GM10847 (cell line): ENCODE data around the gene ZNF646.

ENCODE experiments used
- POLR2A ChIP-seq: IDR thresholded peaks from 2 replicates; pipeline ENCODE4 v1.6.1; 2011; ENCODE audit not compliant: insufficient read length; ENCODE audit errors: extremely low read depth

Gene ZNF646

DNA sequence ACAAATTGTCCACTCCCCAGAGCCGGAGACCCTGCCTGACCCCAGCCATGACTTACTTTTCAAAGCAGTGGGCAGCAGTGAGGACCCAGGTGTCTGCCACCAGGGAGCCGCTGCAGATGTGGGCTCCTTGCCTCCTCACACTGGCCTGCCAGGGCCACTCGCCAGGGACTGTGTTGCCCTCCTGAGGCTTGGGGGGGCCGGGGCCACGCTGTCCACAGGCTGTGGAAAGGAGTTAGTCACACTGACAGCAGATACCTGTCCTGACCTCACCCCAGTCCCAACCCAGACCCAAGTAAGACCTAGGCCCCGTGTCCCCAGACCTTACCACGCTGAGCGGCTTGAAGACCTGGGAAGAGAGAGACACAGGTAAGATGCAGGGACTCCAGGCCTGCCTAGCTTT lies 13.3 kb downstream of the ZNF646 start:
- TF ChIP-seq POLR2A = no peak

GRCh38 chr16:31087971-31088370 lies 13.7 kb downstream of the ZNF646 start:
- TF ChIP-seq POLR2A = no peak

DNA sequence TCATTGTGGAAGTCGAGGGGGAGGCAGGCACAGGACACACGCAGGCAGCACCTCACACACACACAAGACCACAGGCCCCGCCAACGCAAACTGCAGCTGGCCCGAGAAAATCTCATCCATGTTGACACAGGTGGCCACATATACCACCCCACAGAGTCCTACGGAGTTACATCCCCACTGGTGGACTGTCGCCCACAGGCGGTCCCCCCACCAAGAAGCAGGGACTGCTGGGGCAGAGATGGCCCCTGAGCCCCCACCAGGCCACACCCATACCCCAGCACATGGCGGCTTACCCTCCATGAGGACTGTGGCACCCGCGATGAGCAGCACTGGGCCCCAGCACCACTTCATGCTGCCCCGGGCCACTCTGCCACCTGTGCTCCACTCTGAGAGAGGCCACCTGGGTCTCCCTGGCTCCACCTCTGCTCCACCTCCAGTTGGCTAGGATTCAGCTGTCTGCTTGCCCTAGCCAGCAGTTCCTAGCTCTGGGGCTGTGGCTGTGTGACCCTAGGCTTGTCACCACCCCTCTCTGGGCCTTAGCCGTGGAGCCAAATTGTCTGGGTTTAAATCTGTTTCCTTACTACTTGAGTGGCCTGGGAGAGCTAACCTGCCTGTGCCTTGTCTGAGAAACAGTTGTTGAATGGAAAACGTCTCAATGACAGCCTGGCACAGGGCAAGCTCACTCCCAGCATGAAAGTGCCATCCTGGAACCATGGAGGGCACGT lies 14.4 kb downstream of the ZNF646 start, which contains the start of gene PRSS53:
PRSS53 (minus strand) TSS at position 485 of the 725 bp plus-strand sequence; CDS start at position 351, 134 bp downstream.
- TF ChIP-seq POLR2A = no peak

DNA sequence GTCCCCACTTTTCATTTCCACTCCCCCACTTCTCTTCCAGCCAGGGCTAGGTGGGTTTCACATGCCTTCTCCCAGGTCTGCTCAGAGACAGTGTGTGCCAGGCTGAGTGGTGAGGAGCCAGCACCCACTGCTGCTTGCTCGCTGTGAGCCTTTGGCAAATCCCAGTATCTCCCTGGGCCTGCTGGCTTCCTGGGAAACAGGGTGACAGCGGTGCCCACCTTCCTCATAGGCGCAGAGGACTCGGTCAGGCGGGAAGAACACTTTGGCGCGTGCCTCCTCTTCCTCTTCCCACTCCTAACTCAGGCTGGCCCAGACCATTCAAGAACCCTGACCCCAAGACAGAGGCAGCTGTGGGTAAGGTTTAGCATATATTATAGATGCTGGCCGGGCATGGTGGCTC lies 15.0 kb downstream of the ZNF646 start:
- TF ChIP-seq POLR2A = no peak

- no peak for TF ChIP-seq POLR2A
These were observed 16.3 kb downstream of the ZNF646 start for GRCh38 chr16:31090540-31090939.

DNA sequence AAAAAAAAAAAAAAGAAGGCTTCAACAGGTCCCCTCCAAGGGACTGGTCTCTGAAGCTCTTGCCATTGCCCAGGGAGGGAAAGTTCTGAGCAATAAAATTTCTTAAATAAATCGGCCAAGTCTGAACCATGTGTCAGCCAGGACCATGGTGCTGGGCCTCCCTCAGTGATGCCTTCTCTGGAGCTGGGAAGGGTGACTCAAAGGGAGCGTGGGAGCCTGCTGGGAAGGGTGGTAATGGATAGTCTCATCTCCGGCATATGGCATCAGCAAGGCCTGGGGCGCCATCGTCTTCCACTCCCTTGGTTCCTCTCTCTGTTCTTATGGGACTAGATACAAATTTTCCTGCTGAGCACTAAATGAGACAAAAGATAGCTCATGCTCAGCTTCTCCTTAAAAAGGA lies 18.1 kb downstream of the ZNF646 start:
- TF ChIP-seq POLR2A = no peak

- TF ChIP-seq POLR2A = no peak
These were observed 19.0 kb downstream of the ZNF646 start for GRCh38 chr16:31093132-31093703.

- TF ChIP-seq POLR2A = no peak
These were observed 19.8 kb downstream of the ZNF646 start for GRCh38 chr16:31094088-31094423.

- TF ChIP-seq POLR2A = peak; percentile 53
These were observed 20.4 kb downstream of the ZNF646 start, which contains the start of gene VKORC1 for GRCh38 chr16:31094424-31095120. Gene VKORC1 (minus strand): TSS chr16:31094797. CDS start chr16:31094729, 68 bp downstream.

DNA sequence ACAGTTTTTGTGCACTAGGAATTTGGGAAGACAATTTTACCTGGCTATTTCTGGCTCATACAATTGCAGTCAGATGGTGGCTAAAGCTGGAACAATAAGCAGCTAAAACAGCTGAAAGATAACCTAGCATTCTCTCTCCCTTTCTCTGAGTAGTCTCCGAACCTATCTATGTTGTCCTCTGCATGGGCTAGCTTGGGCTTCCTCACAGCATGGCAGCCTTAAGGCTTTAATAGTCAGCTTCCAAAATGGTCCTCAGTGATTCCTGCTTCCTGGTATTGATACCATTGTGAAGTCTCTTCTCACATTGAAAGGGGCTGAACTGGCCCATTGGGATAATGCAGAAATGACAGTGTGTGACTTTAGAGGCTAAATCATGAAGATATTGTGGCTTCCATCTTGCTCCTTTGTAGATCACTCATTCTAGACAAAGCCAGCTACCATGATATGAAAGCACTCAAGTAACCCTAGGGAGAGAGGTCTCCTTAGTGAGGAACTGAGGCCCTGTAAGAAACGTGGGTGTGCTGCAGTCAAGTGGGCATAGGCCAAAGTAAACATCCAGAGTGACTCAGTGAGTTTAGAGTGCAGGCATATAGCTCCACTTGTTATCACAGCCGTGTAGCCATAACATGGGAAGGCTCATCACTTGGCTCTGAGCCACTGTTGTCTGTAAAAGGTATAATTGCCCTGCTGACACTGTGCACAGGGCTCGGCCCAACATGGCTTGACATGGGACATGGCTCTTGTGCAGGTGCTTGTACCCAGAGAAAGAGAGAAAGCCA lies 25.8 kb downstream of the ZNF646 start:
- no peak for TF ChIP-seq POLR2A

- no peak for TF ChIP-seq POLR2A
These were observed 31.5 kb downstream of the ZNF646 start for GRCh38 chr16:31105677-31106213.

DNA sequence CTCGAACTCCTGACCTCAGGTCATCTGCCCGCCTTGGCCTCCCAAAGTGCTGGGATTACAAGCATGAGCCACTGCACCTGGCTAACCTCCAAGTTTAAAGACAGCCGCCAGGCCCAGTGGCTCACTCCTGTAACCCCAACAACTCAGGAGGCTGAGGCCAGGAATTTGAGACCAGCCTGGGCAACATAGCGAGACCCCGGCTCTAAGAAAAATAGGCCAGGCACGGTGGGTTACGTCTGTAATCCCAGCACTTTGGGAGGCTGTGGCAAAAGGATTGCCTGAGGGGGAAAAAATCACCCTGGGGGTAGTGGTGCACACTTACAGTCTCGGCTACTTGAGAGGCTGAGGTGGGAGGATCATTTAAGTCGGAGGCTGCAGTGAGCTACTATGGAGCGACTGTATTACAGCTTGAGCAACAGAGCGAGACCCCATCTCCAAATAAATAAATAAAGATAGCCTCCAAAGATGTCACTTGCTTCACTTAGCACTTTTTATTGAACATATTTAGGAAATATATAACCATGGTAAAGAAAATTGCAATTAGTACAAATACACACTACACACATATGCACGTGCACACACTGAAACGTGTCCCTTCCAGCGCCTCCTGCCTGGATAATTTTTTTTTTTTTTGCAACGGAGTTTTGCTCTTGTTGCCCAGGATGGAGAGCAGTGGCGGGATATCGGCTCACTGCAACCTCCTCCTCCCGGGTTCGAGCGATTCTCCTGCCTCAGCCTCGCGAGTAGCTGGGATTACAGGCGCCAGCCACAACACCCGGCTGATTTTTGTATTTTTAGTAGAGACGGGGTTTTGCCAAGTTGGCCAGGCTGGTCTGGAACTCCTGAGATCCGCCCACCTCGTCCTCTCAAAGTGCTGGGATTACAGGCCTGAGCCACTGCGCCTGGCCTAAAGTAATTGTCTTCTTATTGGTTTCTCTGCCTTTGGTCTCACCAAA lies 32.6 kb downstream of the ZNF646 start:
- TF ChIP-seq POLR2A = no peak

GRCh38 chr16:31107465-31107867 lies 33.2 kb downstream of the ZNF646 start:
- no peak for TF ChIP-seq POLR2A

DNA sequence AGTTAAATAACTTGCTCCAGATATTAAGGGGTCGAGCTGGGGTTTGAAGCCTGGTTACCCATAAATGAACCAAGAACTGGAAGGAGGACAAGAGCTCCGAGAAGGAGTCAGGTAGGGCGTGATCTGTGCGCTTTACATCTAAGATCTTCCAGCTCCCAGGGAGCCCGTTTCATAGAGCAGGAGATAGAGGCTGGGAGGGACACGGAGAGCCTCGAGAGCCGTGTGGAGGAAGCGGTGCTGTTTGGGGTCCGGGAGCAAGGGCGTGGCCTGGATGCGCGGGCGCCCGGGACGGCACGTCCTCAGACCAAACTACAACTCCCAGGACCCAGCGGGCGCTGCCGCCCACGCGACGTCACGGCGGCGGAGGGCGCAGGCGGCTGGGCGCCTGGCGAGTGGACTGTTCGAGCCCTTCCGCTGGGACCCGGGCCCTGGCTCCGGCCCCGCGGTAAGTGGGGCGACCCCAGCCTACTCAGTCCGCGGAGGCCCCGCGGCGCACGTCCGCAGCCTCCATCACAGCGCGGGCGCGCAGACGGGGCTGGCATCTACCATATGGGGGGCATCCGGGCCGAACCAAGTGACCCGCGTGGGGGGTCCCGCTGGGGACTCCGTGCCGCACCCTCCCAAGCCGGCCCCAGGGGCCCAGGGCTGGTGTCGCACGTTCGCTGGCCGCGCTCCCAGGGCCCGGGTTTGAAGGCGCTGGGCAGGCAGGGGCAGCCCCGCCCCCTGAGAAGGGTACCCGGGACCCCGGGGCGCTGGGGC lies 34.0 kb downstream of the ZNF646 start, which contains the start of gene BCKDK:
BCKDK (plus strand) TSS at position 352 of the 759 bp plus-strand sequence. CDS start 838 bp downstream, outside the sequence.
- TF ChIP-seq POLR2A = peak; percentile 51
